WTC11 (cell line): ENCODE results near the gene BBLN. TPM values are rescaled to one million over a fixed set of nuclear protein-coding genes. Genes with fewer than 3 reads are reported as not detected.

Experiments
- ARID4B ChIP-seq: sonication (generic); formaldehyde crosslinking; IDR thresholded peaks from 2 replicates; pipeline ENCODE4 v1.8.0; 2023; ENCODE audit warnings: missing genetic modification reagents, mild to moderate bottlenecking, borderline replicate concordance
- CBFB ChIP-seq: sonication (generic); formaldehyde crosslinking; IDR thresholded peaks from 2 replicates; pipeline ENCODE4 v1.8.1; 2022; ENCODE audit warnings: mild to moderate bottlenecking, low read depth, missing genetic modification reagents
- CREM ChIP-seq: sonication (generic); formaldehyde crosslinking; IDR thresholded peaks from 2 replicates; pipeline ENCODE4 v1.8.1; 2022; ENCODE audit warnings: mild to moderate bottlenecking, missing genetic modification reagents, moderate library complexity
- CTCF ChIP-seq: fragments of 200-600 bp; IDR thresholded peaks from 2 replicates; pipeline ENCODE4 v1.8.0; 2022; ENCODE audit warnings: antibody characterized with exemption
- E2F4 ChIP-seq: sonication (generic); formaldehyde crosslinking; IDR thresholded peaks from 2 replicates; pipeline ENCODE4 v1.8.1; 2022; ENCODE audit warnings: low read depth, mild to moderate bottlenecking, moderate library complexity, missing genetic modification reagents, borderline replicate concordance
- EMX1 ChIP-seq: fragments of 250-450 bp; sonication (Bioruptor Pico); IDR thresholded peaks from 2 replicates; pipeline ENCODE4 v1.8.0; 2021; ENCODE audit warnings: mild to moderate bottlenecking
- FOXJ3 ChIP-seq: sonication (generic); formaldehyde crosslinking; IDR thresholded peaks from 2 replicates; pipeline ENCODE4 v1.9.0; 2021; ENCODE audit warnings: missing genetic modification reagents, mild to moderate bottlenecking, borderline replicate concordance
- FOXK1 ChIP-seq: sonication (generic); formaldehyde crosslinking; IDR thresholded peaks from 2 replicates; pipeline ENCODE4 v1.8.0; 2022; ENCODE audit warnings: mild to moderate bottlenecking, moderate library complexity, missing genetic modification reagents
- FOXP1 ChIP-seq: sonication (generic); formaldehyde crosslinking; IDR thresholded peaks from 2 replicates; pipeline ENCODE4 v1.8.0; 2022; ENCODE audit warnings: missing genetic modification reagents, mild to moderate bottlenecking, moderate library complexity, borderline replicate concordance
- GRHL2 ChIP-seq: fragments of 250-450 bp; sonication (Bioruptor Pico); IDR thresholded peaks from 2 replicates; pipeline ENCODE4 v1.8.0; 2022; ENCODE audit warnings: mild to moderate bottlenecking, moderate library complexity; ENCODE audit not compliant: insufficient replicate concordance, severe bottlenecking
- HMGA2 ChIP-seq: fragments of 250-450 bp; sonication (Bioruptor Pico); IDR thresholded peaks from 2 replicates; pipeline ENCODE4 v1.4.0; 2021; ENCODE audit warnings: mild to moderate bottlenecking, moderate library complexity
- HMGXB4 ChIP-seq: sonication (generic); formaldehyde crosslinking; IDR thresholded peaks from 2 replicates; pipeline ENCODE4 v1.8.1; 2023; ENCODE audit warnings: mild to moderate bottlenecking, moderate library complexity, missing genetic modification reagents
- MAX ChIP-seq: sonication (generic); formaldehyde crosslinking; IDR thresholded peaks from 2 replicates; pipeline ENCODE4 v1.8.0; 2022; ENCODE audit warnings: mild to moderate bottlenecking, missing genetic modification reagents
- NR1H2 ChIP-seq: sonication (generic); formaldehyde crosslinking; IDR thresholded peaks from 2 replicates; pipeline ENCODE4 v1.9.0; 2021; ENCODE audit warnings: mild to moderate bottlenecking, moderate library complexity, missing genetic modification reagents
- SMAD3 ChIP-seq: sonication (generic); formaldehyde crosslinking; IDR thresholded peaks from 2 replicates; pipeline ENCODE4 v1.8.0; 2022; ENCODE audit warnings: missing genetic modification reagents, mild to moderate bottlenecking, borderline replicate concordance
- TP53 ChIP-seq: sonication (generic); formaldehyde crosslinking; IDR thresholded peaks from 2 replicates; pipeline ENCODE4 v1.8.1; 2023; ENCODE audit warnings: mild to moderate bottlenecking, missing genetic modification reagents
- ZBTB43 ChIP-seq: sonication (generic); formaldehyde crosslinking; IDR thresholded peaks from 2 replicates; pipeline ENCODE4 v1.8.1; 2023; ENCODE audit warnings: mild to moderate bottlenecking, missing genetic modification reagents
- ZMAT4 ChIP-seq: fragments of 250-450 bp; sonication (Bioruptor Pico); IDR thresholded peaks from 2 replicates; pipeline ENCODE4 v1.9.0; 2021; ENCODE audit warnings: mild to moderate bottlenecking
- ZNF512 ChIP-seq: sonication (generic); formaldehyde crosslinking; IDR thresholded peaks from 2 replicates; pipeline ENCODE4 v1.8.1; 2022; ENCODE audit warnings: missing genetic modification reagents, borderline replicate concordance
- ZNF532 ChIP-seq: fragments of 250-450 bp; sonication (Bioruptor Pico); IDR thresholded peaks from 2 replicates; pipeline ENCODE4 v1.9.0; 2021; ENCODE audit warnings: mild to moderate bottlenecking, borderline replicate concordance
- total RNA-seq: library from RNA; stranded (reverse); gene quantifications from 3 replicates; pipeline ENCODE4 v1.2.3, GENCODE V29; 2021

The BBLN gene
- total RNA-seq, 1 experiment from 2014 or later, result 77.1 TPM

- TF ChIP-seq ARID4B, result peak; percentile 84; the same call in 1 of the 2 replicates
- TF ChIP-seq NR1H2, result no peak
- TF ChIP-seq ZBTB43 (CRISPR knock-in tag), result no peak
- peak; percentile 74; the same call in 1 of the 2 replicates for TF ChIP-seq FOXP1 (CRISPR knock-in tag)
- no peak for TF ChIP-seq E2F4 (CRISPR knock-in tag)
- no peak for TF ChIP-seq GRHL2 (CRISPR knock-in tag)
- TF ChIP-seq ZNF532 (CRISPR knock-in tag), result no peak
- TF ChIP-seq CBFB (CRISPR knock-in tag), result no peak
- TF ChIP-seq SMAD3 (CRISPR knock-in tag), result no peak
- TF ChIP-seq FOXJ3, result no peak
- peak; percentile 82 for TF ChIP-seq MAX (CRISPR knock-in tag)
- peak; percentile 32; the same call in 1 of the 2 replicates for TF ChIP-seq CREM (CRISPR knock-in tag)
- no peak for TF ChIP-seq FOXK1 (CRISPR knock-in tag)
- peak; percentile 87 for TF ChIP-seq HMGXB4 (CRISPR knock-in tag)
- no peak for TF ChIP-seq TP53
- TF ChIP-seq EMX1 (CRISPR knock-in tag), result no peak
- TF ChIP-seq HMGA2, result no peak
- no peak for TF ChIP-seq CTCF
- no peak for TF ChIP-seq ZMAT4
- TF ChIP-seq ZNF512 (CRISPR knock-in tag), result no peak
Measured at GRCh38 chr9:128127568-128127989, 32.5 kb upstream of the BBLN start, which contains the start of gene PTGES2 (continued).
